HepG2 (cell line): ENCODE measurements around the gene CDK13. TPM values are rescaled to one million over a fixed set of nuclear protein-coding genes. Genes with fewer than 3 reads are reported as not detected.
A peak's percentile ranks its signal among the peaks of the same experiment; 100 is the strongest.

Experiments used
- CBX5 ChIP-seq: sonication (generic); formaldehyde crosslinking; IDR thresholded peaks from 2 replicates; pipeline ENCODE4 v1.4.0; 2020; ENCODE audit warnings: missing genetic modification reagents, borderline replicate concordance
- ELF4 ChIP-seq: sonication (generic); formaldehyde crosslinking; IDR thresholded peaks from 2 replicates; pipeline ENCODE4 v1.5.0; 2020; ENCODE audit warnings: missing genetic modification reagents, mild to moderate bottlenecking, moderate library complexity, borderline replicate concordance
- HHEX ChIP-seq: IDR thresholded peaks from 2 replicates; pipeline ENCODE4 v1.6.1; 2016; ENCODE audit warnings: control low read depth
- HOXA7 ChIP-seq: sonication (generic); formaldehyde crosslinking; IDR thresholded peaks from 2 replicates; pipeline ENCODE4 v1.8.1; 2022; ENCODE audit warnings: mild to moderate bottlenecking, missing genetic modification reagents, moderate library complexity
- PHF8 ChIP-seq: sonication (generic); formaldehyde crosslinking; IDR thresholded peaks from 2 replicates; pipeline ENCODE4 v1.5.0; 2020; ENCODE audit warnings: missing genetic modification reagents
- RBFOX2 ChIP-seq: fragments of 200-400 bp; formaldehyde crosslinking; IDR thresholded peaks from 2 replicates; pipeline ENCODE4 v1.6.1; 2017; ENCODE audit warnings: low read depth, mild to moderate bottlenecking, low read length
- RELA ChIP-seq: sonication (generic); formaldehyde crosslinking; IDR thresholded peaks from 2 replicates; pipeline ENCODE4 v1.4.0; 2020; ENCODE audit warnings: missing genetic modification reagents
- REXO4 ChIP-seq: sonication (generic); formaldehyde crosslinking; IDR thresholded peaks from 2 replicates; pipeline ENCODE4 v1.8.0; 2022; ENCODE audit warnings: missing genetic modification reagents, mild to moderate bottlenecking, borderline replicate concordance
- RNF2 ChIP-seq: fragments of 450-650 bp; conservative IDR thresholded peaks from 2 replicates; pipeline ENCODE4 v1.6.1; 2016; ENCODE audit warnings: low read depth
- TRIM24 ChIP-seq: sonication (generic); formaldehyde crosslinking; IDR thresholded peaks from 2 replicates; pipeline ENCODE4 v1.8.0; 2022; ENCODE audit warnings: mild to moderate bottlenecking, missing genetic modification reagents
- XRCC5 ChIP-seq: fragments of 200-400 bp; formaldehyde crosslinking; optimal IDR thresholded peaks from 2 replicates; pipeline ENCODE3; 2017; ENCODE audit warnings: mild to moderate bottlenecking, low read length
- ZNF33A ChIP-seq: sonication (generic); formaldehyde crosslinking; IDR thresholded peaks from 2 replicates; pipeline ENCODE4 v1.5.1; 2020; ENCODE audit warnings: missing genetic modification reagents, mild to moderate bottlenecking, moderate library complexity, borderline replicate concordance
- ZNF549 ChIP-seq: sonication (generic); formaldehyde crosslinking; IDR thresholded peaks from 2 replicates; pipeline ENCODE4 v1.5.0; 2020; ENCODE audit warnings: missing genetic modification reagents
- ZNF552 ChIP-seq: sonication (generic); formaldehyde crosslinking; IDR thresholded peaks from 2 replicates; pipeline ENCODE4 v1.9.0; 2022; ENCODE audit warnings: missing genetic modification reagents, mild to moderate bottlenecking, borderline replicate concordance
- ZNF713 ChIP-seq: sonication (generic); formaldehyde crosslinking; IDR thresholded peaks from 2 replicates; pipeline ENCODE4 v1.4.0; 2020; ENCODE audit warnings: mild to moderate bottlenecking, missing genetic modification reagents
- polyA plus RNA-seq, 8 experiments: library from polyadenylated mRNA; depleted of rRNA in 3 of 8; stranded (reverse) in 7 of 8; unstranded in 1 of 8; fragments of >200 nt; fragmentation: Illumina TruSeq in 4 of 8; extraction: Trizol in 4 of 8; gene quantifications; 2 replicates each; pipeline versions ENCODE4 v1.2.1 to v1.2.3, GENCODE V29; 2011 to 2016; ENCODE audit warnings: low read depth in 4 of 8, missing spikeins in 1 of 8, mixed read lengths in 1 of 8; ENCODE audit not compliant: insufficient read depth in 1 of 8
- total RNA-seq, 5 experiments: library from RNA; depleted of rRNA; stranded (reverse); fragments of >200 nt; fragmentation: Illumina TruSeq; extraction: Trizol; gene quantifications; 2 replicates each; pipeline ENCODE4 v1.2.3, GENCODE V29; 2016; ENCODE audit warnings: low read depth in 1 of 5
- TF ChIP-seq, protein P1 (sequence below): sonication (generic); formaldehyde crosslinking; IDR thresholded peaks from 2 replicates; pipeline ENCODE4 v1.5.0; 2020; ENCODE audit warnings: missing genetic modification reagents, mild to moderate bottlenecking, borderline replicate concordance
- TF ChIP-seq, protein P2 (sequence below): sonication (generic); formaldehyde crosslinking; conservative IDR thresholded peaks from 2 replicates; pipeline ENCODE4 v1.4.0; 2020; ENCODE audit warnings: missing genetic modification reagents
- TF ChIP-seq, protein P3 (sequence below): sonication (generic); formaldehyde crosslinking; IDR thresholded peaks from 2 replicates; pipeline ENCODE4 v1.5.1; 2020; ENCODE audit warnings: missing genetic modification reagents, mild to moderate bottlenecking, borderline replicate concordance
- TF ChIP-seq, protein P4 (sequence below): sonication (generic); formaldehyde crosslinking; IDR thresholded peaks from 2 replicates; pipeline ENCODE4 v1.8.1; 2023; ENCODE audit warnings: missing genetic modification reagents, mild to moderate bottlenecking, borderline replicate concordance
- TF ChIP-seq, protein P5 (sequence below): sonication (generic); formaldehyde crosslinking; conservative IDR thresholded peaks from 2 replicates; pipeline ENCODE4 v1.4.0; 2020; ENCODE audit warnings: missing genetic modification reagents
- TF ChIP-seq, protein P6 (sequence below): sonication (generic); formaldehyde crosslinking; IDR thresholded peaks from 2 replicates; pipeline ENCODE4 v1.8.0; 2023; ENCODE audit warnings: mild to moderate bottlenecking, missing genetic modification reagents

CDK13 gene
- total and polyA plus RNA-seq, 2 of the 13 experiments (the other 11 are each of a cell fraction or from before 2014, with no cell fraction given), result 21.0 to 40.9 TPM

DNA sequence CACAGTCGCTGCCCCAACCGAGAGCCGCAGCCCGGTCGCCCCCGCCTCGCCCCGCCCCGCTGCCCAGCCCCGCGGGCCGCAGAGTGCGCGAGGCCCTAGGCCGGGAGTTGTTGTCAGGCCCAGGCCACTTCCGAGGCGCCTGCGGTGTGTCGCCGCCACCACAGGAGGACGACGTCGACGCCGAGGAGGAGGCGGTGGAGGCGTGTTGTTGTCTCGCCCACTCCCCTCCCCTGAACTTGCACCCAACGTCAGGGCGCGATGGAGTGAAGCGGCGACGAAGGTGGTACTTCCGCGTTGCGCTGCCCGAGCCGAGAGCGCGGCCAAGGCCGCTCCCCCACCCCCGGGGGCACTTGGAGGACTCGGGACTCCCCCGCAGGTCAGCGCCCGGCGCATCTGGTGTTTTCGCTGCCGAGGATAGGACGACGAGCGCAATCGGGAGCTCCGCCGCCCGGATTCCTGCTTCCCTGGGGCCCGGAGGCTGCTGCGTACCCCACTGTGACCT is at the start of gene CDK13 (continued):
- 0 out of 2 replicates have a peak, but pooled peaks have one; percentile 7 for TF ChIP-seq HOXA7 (CRISPR knock-in tag)
- TF ChIP-seq RNF2, result 0 out of 2 replicates have a peak, but pooled peaks have one; percentile 13
- no peak for TF ChIP-seq RELA (CRISPR knock-in tag)
- TF ChIP-seq TRIM24, result no peak
- TF ChIP-seq, protein P1, sequence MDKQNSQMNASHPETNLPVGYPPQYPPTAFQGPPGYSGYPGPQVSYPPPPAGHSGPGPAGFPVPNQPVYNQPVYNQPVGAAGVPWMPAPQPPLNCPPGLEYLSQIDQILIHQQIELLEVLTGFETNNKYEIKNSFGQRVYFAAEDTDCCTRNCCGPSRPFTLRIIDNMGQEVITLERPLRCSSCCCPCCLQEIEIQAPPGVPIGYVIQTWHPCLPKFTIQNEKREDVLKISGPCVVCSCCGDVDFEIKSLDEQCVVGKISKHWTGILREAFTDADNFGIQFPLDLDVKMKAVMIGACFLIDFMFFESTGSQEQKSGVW (CRISPR knock-in tag), result no peak
- no peak for TF ChIP-seq CBX5 (CRISPR knock-in tag)
- TF ChIP-seq, protein P2, sequence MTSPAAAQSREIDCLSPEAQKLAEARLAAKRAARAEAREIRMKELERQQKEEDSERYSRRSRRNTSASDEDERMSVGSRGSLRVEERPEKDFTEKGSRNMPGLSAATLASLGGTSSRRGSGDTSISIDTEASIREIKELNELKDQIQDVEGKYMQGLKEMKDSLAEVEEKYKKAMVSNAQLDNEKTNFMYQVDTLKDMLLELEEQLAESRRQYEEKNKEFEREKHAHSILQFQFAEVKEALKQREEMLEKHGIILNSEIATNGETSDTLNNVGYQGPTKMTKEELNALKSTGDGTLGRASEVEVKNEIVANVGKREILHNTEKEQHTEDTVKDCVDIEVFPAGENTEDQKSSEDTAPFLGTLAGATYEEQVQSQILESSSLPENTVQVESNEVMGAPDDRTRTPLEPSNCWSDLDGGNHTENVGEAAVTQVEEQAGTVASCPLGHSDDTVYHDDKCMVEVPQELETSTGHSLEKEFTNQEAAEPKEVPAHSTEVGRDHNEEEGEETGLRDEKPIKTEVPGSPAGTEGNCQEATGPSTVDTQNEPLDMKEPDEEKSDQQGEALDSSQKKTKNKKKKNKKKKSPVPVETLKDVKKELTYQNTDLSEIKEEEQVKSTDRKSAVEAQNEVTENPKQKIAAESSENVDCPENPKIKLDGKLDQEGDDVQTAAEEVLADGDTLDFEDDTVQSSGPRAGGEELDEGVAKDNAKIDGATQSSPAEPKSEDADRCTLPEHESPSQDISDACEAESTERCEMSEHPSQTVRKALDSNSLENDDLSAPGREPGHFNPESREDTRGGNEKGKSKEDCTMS (CRISPR knock-in tag), result no peak
- TF ChIP-seq XRCC5, result no peak
- TF ChIP-seq PHF8 (CRISPR knock-in tag), result peak; percentile 86
- TF ChIP-seq, protein P3, sequence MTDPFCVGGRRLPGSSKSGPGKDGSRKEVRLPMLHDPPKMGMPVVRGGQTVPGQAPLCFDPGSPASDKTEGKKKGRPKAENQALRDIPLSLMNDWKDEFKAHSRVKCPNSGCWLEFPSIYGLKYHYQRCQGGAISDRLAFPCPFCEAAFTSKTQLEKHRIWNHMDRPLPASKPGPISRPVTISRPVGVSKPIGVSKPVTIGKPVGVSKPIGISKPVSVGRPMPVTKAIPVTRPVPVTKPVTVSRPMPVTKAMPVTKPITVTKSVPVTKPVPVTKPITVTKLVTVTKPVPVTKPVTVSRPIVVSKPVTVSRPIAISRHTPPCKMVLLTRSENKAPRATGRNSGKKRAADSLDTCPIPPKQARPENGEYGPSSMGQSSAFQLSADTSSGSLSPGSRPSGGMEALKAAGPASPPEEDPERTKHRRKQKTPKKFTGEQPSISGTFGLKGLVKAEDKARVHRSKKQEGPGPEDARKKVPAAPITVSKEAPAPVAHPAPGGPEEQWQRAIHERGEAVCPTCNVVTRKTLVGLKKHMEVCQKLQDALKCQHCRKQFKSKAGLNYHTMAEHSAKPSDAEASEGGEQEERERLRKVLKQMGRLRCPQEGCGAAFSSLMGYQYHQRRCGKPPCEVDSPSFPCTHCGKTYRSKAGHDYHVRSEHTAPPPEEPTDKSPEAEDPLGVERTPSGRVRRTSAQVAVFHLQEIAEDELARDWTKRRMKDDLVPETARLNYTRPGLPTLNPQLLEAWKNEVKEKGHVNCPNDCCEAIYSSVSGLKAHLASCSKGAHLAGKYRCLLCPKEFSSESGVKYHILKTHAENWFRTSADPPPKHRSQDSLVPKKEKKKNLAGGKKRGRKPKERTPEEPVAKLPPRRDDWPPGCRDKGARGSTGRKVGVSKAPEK (CRISPR knock-in tag), result no peak
- no peak for TF ChIP-seq ZNF33A (CRISPR knock-in tag)
- TF ChIP-seq, protein P4, sequence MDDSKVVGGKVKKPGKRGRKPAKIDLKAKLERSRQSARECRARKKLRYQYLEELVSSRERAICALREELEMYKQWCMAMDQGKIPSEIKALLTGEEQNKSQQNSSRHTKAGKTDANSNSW (CRISPR knock-in tag), result no peak
- peak; percentile 75 for TF ChIP-seq RBFOX2
- TF ChIP-seq ZNF549 (CRISPR knock-in tag), result 0 out of 2 replicates have a peak, but pooled peaks have one; percentile 38
- no peak for TF ChIP-seq ZNF713 (CRISPR knock-in tag)
- TF ChIP-seq, protein P5, sequence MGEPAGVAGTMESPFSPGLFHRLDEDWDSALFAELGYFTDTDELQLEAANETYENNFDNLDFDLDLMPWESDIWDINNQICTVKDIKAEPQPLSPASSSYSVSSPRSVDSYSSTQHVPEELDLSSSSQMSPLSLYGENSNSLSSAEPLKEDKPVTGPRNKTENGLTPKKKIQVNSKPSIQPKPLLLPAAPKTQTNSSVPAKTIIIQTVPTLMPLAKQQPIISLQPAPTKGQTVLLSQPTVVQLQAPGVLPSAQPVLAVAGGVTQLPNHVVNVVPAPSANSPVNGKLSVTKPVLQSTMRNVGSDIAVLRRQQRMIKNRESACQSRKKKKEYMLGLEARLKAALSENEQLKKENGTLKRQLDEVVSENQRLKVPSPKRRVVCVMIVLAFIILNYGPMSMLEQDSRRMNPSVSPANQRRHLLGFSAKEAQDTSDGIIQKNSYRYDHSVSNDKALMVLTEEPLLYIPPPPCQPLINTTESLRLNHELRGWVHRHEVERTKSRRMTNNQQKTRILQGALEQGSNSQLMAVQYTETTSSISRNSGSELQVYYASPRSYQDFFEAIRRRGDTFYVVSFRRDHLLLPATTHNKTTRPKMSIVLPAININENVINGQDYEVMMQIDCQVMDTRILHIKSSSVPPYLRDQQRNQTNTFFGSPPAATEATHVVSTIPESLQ, result no peak
- TF ChIP-seq ELF4 (CRISPR knock-in tag), result peak; percentile 64; the same call in 1 of the 2 replicates
- TF ChIP-seq, protein P6, sequence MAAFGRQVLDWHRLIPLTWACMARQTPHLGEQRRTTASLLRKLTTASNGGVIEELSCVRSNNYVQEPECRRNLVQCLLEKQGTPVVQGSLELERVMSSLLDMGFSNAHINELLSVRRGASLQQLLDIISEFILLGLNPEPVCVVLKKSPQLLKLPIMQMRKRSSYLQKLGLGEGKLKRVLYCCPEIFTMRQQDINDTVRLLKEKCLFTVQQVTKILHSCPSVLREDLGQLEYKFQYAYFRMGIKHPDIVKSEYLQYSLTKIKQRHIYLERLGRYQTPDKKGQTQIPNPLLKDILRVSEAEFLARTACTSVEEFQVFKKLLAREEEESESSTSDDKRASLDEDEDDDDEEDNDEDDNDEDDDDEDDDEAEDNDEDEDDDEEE (CRISPR knock-in tag), result no peak; the same call in 1 of the 2 replicates
- no peak for TF ChIP-seq ZNF552
- TF ChIP-seq REXO4 (CRISPR knock-in tag), result 0 out of 2 replicates have a peak, but pooled peaks have one; percentile 19
- TF ChIP-seq HHEX (CRISPR knock-in tag), result no peak
